ENCODE results near the gene NPEPPS.

- TF ChIP-seq EZH2 (IDR thresholded peaks at IDR 0.05) (no peak), POLR2AphosphoS5 (IDR thresholded peaks at IDR 0.05; ENCODE audit: borderline replicate concordance, low read depth, low read length) (no peak)
Measured at GRCh38 chr17:47618410-47618809, 87.5 kb downstream of the NPEPPS start.
